Smooth muscle cell (in vitro differentiated cells): Measurements from ENCODE around the gene TOMM70. TPM values are rescaled to one million over a fixed set of nuclear protein-coding genes. Genes with fewer than 3 reads are reported as not detected.
"Not testable (repeated sequence)": the region's sequence is repeated elsewhere in the genome, so short reads cannot be mapped to it uniquely, and the experiment has no call there.

Source experiments
- DNase-seq: peaks from one replicate; lab custom pipeline; 2025; ENCODE audit not compliant: unreplicated experiment; lab: John Stamatoyannopoulos, UW
- H2AFZ ChIP-seq: fragments of 200-600 bp; sonication (generic); 2 replicates; pipeline ENCODE4 v1.6.0; 2016; ENCODE audit warnings: antibody characterized with exemption, low read depth, mild to moderate bottlenecking
- H3F3A ChIP-seq: fragments of 200-600 bp; sonication (generic); 2 replicates; pipeline ENCODE4 v1.6.0; 2017; ENCODE audit warnings: antibody characterized with exemption, low read depth
- H3K27ac ChIP-seq: fragments of 200-600 bp; sonication (generic); 2 replicates; pipeline ENCODE4 v1.5.1; 2016; ENCODE audit warnings: low read depth, mild to moderate bottlenecking
- H3K27me3 ChIP-seq: fragments of 200-600 bp; sonication (generic); 2 replicates; pipeline ENCODE4 v1.6.1; 2016; ENCODE audit warnings: low read depth, mild to moderate bottlenecking
- H3K36me3 ChIP-seq: fragments of 200-600 bp; sonication (generic); 2 replicates; pipeline ENCODE4 v1.5.1; 2016; ENCODE audit warnings: low read depth
- H3K4me1 ChIP-seq: fragments of 200-600 bp; sonication (generic); 2 replicates; pipeline ENCODE4 v1.5.1; 2016; ENCODE audit warnings: low read depth
- H3K4me2 ChIP-seq: fragments of 200-600 bp; sonication (generic); 2 replicates; pipeline ENCODE4 v1.6.0; 2016; ENCODE audit warnings: mild to moderate bottlenecking
- H3K4me3 ChIP-seq: fragments of 200-600 bp; sonication (generic); 2 replicates; pipeline ENCODE4 v1.5.1; 2016; ENCODE audit warnings: mild to moderate bottlenecking
- H3K79me2 ChIP-seq: fragments of 200-600 bp; sonication (generic); 2 replicates; pipeline ENCODE4 v1.6.0; 2016; ENCODE audit warnings: low read depth, mild to moderate bottlenecking
- H3K9ac ChIP-seq: fragments of 200-600 bp; sonication (generic); 2 replicates; pipeline ENCODE4 v1.6.0; 2016; ENCODE audit warnings: low read depth
- H3K9me3 ChIP-seq: fragments of 200-600 bp; sonication (generic); replicated peaks from 2 replicates; pipeline ENCODE4 v1.5.1; 2016; ENCODE audit warnings: low read depth
- H4K20me1 ChIP-seq: fragments of 200-600 bp; sonication (generic); 2 replicates; pipeline ENCODE4 v1.6.0; 2016; ENCODE audit warnings: low read depth
- WGBS: methylation state at CpG from one replicate; pipeline ENCODE4 v1.1.7; 2016; ENCODE audit warnings: low lambda C conversion rate; 5-methylcytosine and 5-hydroxymethylcytosine counted together
- polyA plus RNA-seq: library from polyadenylated mRNA; unstranded; fragments of >200 nt; fragmentation: Nextera tagmentation; extraction: Ambion mirVana; gene quantifications from 2 replicates; pipeline ENCODE4 v1.2.1, GENCODE V29; 2016
- total RNA-seq: library from RNA; depleted of rRNA; stranded (reverse); fragments of >200 nt; gene quantifications from 2 replicates; pipeline ENCODE4 v1.2.3, GENCODE V29; 2014
- TF ChIP-seq, protein P1 (sequence below): fragments of 200-600 bp; sonication (generic); IDR thresholded peaks from 2 replicates; pipeline ENCODE4 v1.5.1; 2017; ENCODE audit warnings: borderline replicate concordance, mild to moderate bottlenecking, antibody characterized with exemption; ENCODE audit not compliant: insufficient read depth, poor library complexity, severe bottlenecking

Gene TOMM70
- total and polyA plus RNA-seq, 2 experiments from 2014 or later = 28.1 to 53.7 TPM

DNA sequence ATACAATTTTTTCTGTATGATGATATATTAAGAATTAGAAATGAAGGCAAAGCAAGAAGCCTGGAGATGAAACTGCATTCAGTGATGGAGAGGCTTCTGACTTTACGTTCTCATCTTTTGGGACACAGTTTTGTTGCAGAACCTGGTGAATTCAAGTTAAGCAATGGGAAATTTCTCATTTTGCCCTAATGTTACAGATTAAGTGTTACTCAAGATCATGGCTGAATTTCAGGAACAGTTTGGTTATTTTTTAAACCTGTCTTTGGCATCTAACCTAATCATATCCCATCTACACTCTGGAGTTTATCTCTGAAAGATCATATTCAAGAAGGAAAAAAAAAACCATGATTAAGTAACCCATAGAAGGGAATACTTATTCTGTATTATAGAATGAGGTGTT lies 60.4 kb downstream of the TOMM70 start:
- no peak for DNase-seq
- WGBS = 94% methylated on average over 1 of the region's 1 CpG
- H3K9ac ChIP-seq = no peak overlapping the region
- H3F3A ChIP-seq = no peaks in the 10 kb centered on the region
- peaks cover 14% of the 10 kb centered on the region for H3K36me3 ChIP-seq
- no peaks in the 10 kb centered on the region for H4K20me1 ChIP-seq
- H3K9me3 ChIP-seq = no peaks in the 10 kb centered on the region
- H2AFZ ChIP-seq = no peak overlapping the region
- no peaks in the 10 kb centered on the region for H3K79me2 ChIP-seq
- H3K4me3 ChIP-seq = no peak overlapping the region
- TF ChIP-seq, protein P1, sequence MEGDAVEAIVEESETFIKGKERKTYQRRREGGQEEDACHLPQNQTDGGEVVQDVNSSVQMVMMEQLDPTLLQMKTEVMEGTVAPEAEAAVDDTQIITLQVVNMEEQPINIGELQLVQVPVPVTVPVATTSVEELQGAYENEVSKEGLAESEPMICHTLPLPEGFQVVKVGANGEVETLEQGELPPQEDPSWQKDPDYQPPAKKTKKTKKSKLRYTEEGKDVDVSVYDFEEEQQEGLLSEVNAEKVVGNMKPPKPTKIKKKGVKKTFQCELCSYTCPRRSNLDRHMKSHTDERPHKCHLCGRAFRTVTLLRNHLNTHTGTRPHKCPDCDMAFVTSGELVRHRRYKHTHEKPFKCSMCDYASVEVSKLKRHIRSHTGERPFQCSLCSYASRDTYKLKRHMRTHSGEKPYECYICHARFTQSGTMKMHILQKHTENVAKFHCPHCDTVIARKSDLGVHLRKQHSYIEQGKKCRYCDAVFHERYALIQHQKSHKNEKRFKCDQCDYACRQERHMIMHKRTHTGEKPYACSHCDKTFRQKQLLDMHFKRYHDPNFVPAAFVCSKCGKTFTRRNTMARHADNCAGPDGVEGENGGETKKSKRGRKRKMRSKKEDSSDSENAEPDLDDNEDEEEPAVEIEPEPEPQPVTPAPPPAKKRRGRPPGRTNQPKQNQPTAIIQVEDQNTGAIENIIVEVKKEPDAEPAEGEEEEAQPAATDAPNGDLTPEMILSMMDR = no peak
- H3K27me3 ChIP-seq = no peaks in the 10 kb centered on the region
- no peak overlapping the region for H3K27ac ChIP-seq
- H3K4me2 ChIP-seq = no peak overlapping the region
- no peaks in the 10 kb centered on the region for H3K4me1 ChIP-seq

DNA sequence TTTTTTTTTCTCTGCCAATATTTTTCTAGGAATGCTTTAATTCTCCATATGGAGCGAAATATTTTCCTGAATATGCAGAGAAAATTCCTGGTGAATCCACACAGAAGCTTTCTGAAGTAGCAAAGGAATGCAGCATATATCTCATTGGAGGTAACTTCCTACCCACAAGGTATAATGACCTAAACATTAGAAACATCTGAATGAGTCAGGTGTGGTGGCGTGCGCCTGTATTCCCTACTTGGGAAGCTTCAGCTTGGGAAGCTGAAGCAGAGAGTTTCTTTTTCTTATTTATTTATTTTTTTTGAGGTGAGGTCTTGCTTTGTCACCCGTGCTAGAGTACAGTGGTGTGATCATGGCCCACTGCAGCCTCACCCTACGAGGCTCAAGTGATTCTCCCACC lies 61.1 kb downstream of the TOMM70 start:
- TF ChIP-seq, protein P1 = no peak
- WGBS = 95% methylated on average over 5 of the region's 5 CpGs
- H3K4me3 ChIP-seq = no peak overlapping the region
- no peak overlapping the region for H3K9ac ChIP-seq
- H3K4me1 ChIP-seq = no peaks in the 10 kb centered on the region
- H3K27me3 ChIP-seq = no peaks in the 10 kb centered on the region
- no peaks in the 10 kb centered on the region for H3K9me3 ChIP-seq
- H3K27ac ChIP-seq = no peak overlapping the region
- H3K4me2 ChIP-seq = no peak overlapping the region
- no peaks in the 10 kb centered on the region for H4K20me1 ChIP-seq
- no peaks in the 10 kb centered on the region for H3F3A ChIP-seq
- H3K36me3 ChIP-seq = peaks cover 14% of the 10 kb centered on the region
- no peak for DNase-seq
- H3K79me2 ChIP-seq = no peaks in the 10 kb centered on the region
- no peak overlapping the region for H2AFZ ChIP-seq

DNA sequence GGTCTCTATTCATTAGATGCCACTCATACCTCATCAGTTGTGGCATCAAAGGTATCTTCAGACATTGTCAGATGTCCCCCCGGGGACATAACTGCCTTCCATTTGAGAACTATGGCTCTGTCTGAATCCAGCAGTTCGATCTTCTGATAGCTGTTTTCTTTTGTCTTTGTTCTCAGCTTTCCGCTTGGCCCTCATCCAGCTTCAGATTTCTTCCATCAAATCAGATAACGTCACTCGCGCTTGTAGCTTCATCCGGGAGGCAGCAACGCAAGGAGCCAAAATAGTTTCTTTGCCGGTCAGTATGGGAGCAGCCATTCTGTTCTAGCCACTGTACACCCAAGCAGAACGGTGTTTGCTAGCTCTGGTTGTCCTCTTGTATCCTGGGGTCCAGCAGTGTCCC lies 62.0 kb downstream of the TOMM70 start:
- Histone ChIP-seq H3K79me2 (no peaks in the 10 kb centered on the region), H3K27me3 (no peaks in the 10 kb centered on the region), H3K4me1 (peaks cover 3% of the 10 kb centered on the region), H3K4me3 (no peak overlapping the region), H3K36me3 (peaks cover 14% of the 10 kb centered on the region), H3K9ac (no peak overlapping the region), H3K27ac (no peak overlapping the region), H4K20me1 (no peaks in the 10 kb centered on the region), H3K4me2 (no peak overlapping the region), H3K9me3 (no peaks in the 10 kb centered on the region), H3F3A (no peaks in the 10 kb centered on the region), H2AFZ (no peak overlapping the region)
- 96% methylated on average over 10 of the region's 10 CpGs for WGBS
- TF ChIP-seq, protein P1 = no peak
- DNase-seq = no peak

DNA sequence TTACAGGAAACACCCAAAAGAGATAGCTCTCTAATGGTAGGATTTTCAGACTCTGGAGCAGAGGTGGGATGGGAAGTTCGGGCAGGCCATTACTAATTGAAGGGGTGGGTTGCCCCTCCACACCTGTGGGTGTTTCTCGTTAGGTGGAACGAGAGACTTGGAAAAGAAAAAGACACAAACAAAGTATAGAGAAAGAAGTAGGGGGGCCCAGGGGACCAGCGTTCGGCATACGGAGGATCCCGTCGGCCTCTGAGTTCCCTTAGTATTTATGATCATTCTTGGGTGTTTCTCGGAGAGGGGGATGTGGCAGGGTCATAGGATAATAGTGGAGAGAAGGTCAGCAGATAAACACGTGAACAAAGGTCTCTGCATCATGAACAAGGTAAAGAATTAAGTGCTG lies 64.7 kb downstream of the TOMM70 start:
- H3K27ac ChIP-seq = not testable (repeated sequence)

More for the DNA sequence above, 64.7 kb downstream of the TOMM70 start:
- H3K9me3 ChIP-seq, H3K36me3 ChIP-seq, H3K79me2 ChIP-seq, H2AFZ ChIP-seq, H3K27me3 ChIP-seq, DNase-seq, H3F3A ChIP-seq, H4K20me1 ChIP-seq, H3K9ac ChIP-seq, H3K4me3 ChIP-seq, H3K4me2 ChIP-seq, H3K4me1 ChIP-seq: not testable (repeated sequence)
- 97% methylated on average over 10 of the region's 10 CpGs for WGBS
